CD4-positive, alpha-beta T cell treated with Interleukin-2 at 100 ng/mL for 4 hours (primary cell): ENCODE results near the gene SMOC2.

Source experiments
- DNase-seq: peaks from one replicate; pipeline ENCODE4 v3.0.0-alpha.2; 2020; ENCODE audit warnings: low spot score

SMOC2 gene, protein sequence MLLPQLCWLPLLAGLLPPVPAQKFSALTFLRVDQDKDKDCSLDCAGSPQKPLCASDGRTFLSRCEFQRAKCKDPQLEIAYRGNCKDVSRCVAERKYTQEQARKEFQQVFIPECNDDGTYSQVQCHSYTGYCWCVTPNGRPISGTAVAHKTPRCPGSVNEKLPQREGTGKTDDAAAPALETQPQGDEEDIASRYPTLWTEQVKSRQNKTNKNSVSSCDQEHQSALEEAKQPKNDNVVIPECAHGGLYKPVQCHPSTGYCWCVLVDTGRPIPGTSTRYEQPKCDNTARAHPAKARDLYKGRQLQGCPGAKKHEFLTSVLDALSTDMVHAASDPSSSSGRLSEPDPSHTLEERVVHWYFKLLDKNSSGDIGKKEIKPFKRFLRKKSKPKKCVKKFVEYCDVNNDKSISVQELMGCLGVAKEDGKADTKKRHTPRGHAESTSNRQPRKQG

DNA sequence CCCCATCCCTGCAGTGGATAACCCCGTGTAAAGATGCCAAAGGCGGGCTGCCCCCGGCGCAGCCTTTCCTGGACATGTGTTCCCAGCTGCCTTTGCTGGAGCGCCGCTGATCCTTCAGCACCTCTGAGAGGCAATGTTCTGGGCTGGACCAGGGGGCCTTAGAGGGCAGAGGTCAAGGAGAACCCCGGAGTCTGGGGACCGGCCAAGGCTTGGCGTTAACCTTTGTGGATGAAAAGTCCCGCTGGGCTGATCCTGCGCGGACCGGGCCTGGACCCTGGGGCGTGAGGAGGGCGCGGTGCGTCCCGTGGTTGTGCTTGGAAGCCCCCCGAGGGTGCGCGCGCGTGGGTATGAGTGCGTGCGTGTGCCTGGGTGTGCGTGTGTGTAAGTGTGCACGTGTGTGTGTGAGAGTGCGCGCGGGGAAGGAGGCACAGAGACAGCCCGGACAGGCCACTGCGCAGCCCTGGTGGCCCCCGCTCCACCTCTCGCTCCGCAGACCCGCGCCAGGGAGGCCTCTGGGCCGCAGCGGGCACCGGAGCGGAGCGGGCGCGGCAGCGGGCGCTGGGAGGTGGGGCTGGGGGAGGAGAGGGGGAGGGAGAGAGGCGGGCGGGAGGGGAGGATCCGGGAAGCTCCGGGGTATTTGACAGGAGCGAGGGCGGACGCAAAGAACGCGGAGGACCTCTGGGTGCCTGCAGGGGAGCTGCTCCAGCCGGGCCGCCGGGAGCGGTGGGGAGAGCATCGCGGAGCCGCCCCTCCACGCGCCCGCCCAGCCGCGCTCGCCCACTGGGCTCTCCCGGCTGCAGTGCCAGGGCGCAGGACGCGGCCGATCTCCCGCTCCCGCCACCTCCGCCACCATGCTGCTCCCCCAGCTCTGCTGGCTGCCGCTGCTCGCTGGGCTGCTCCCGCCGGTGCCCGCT, at the start of gene SMOC2:
Gene SMOC2, plus strand, starts transcription at position 665 of the 914 bp plus-strand sequence. Its CDS starts 187 bp downstream, at position 852.
- no peak for DNase-seq

DNA sequence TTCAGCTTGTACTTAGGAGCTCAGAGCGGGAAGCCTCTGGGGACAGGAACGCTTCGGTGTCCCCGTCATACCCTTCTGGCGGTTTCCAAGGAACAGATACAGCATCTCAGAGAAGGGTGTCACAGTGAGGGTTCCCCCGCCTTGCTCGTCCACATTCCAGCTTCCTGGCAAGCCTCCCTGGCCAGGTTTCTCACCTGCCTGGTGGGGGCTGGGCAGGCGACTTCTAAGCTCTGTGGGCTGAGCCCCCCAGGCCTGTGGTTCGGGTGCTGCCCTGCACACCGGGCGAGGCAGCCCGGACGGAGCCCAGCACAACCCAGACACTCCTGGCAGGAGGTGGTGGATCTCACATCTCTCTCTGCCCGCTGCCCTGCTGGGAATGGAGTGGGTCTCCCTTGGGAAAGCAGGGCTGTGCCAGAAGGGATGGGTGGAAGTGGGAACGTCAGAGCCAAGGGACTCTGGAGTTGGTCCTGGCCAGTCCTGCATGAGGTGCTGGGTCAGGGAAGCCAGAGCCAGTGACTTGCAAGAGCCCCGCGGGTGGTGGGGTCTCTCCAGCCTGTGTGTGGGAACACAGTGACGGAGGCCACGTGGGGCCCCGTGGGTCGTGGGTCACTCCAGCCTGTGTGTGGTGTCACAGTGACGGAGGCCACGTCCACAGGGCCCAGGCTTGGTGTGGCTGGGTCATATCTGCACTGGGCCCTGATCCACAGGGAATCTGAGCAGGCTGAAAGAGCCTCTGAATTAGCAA, 47.7 kb upstream of the SMOC2 start:
- no peak for DNase-seq

GRCh38 chr6:168394606-168395005, 46.4 kb upstream of the SMOC2 start:
- no peak for DNase-seq

GRCh38 chr6:168395983-168396382, 45.0 kb upstream of the SMOC2 start:
- DNase-seq: no peak

DNA sequence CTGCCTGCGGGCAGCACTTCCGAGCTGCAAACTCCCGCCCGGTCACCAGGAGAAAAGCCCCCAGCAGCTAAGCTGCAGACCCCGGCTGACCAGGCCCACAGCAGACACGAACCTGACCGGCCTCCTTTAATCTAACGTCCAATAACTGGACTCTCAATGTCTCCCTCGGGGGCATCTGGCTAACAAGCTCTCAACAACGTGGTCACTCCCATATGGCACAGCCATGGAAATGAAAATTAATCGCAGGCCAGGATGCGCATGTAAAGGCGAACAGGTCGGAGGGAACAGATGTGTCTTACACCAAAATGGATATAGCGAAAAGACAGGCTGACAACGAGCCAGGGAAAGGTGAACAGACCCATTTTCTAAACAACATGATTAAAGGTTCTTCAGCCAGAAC, 44.4 kb upstream of the SMOC2 start:
- no peak for DNase-seq

- DNase-seq: no peak
Observed at GRCh38 chr6:168397012-168397411, 44.0 kb upstream of the SMOC2 start.

GRCh38 chr6:168400037-168400436, 40.9 kb upstream of the SMOC2 start:
- DNase-seq: no peak

DNA sequence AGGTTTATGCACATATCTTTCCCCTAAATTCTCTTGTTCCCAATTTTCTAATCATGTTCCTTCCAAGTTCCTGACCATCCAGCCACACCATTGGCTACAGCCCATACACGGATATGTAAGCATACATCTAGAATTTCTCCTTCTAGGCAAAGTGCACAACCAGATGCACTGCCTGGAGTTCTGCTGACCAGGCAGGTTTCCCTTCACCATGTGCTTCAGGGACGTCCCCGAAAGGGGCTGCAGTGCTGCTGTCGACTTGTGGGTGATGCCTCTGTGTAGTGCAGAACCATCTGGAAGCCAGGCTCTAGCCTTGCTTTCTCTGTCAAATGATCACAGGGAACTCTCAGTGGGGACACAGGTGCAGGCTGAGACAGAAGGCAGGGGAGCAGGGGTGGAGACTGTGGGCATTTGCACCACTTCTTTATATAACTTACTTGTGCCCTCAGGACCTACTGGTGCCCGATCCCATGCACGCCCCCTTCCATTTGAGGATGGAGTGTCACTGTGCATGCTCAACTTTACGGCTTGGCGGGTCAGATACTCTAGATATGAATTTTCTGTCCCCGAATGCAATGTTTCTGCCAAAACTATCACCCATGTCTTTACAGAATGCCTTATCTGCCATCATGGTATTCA, 37.5 kb upstream of the SMOC2 start:
- DNase-seq: no peak

DNA sequence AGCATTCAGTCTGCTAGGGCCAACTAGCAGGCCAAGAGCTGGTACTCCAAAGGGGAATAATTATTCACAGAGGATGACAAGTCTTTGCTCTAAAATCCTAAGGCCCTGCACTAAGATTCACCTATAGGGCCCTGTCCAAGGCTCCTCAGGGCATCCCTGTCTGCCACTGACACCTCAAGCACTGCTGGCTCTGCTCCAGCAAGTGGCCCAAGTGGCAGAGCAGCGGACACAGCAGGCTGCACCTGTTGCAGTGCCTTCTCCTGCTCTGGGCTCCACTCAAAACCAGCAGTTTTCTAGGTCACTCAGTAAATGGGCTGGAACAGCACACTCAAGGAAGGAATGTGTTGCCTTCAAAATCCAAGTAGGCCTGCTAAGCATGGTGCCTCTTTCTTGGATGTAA, 36.4 kb upstream of the SMOC2 start:
- DNase-seq: no peak

DNA sequence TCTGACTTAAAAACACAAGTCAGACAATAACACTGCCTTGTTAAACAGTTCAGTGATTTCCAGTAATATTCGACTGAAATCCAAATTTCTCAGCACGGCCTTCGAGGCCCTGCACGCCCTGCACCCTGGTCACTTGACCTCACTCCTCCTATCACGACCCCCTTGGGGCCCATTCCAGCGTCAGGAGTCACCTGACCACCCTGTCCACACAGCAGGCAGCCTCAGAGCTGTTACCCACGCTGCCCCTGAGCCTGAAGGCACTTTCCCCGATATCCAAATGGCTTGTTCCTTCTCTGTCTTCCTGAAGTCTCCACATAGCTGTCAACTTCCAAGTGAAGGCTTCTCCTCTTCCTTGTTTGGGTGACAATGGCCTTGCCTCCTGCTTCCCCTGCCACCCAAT, 33.1 kb upstream of the SMOC2 start:
- no peak for DNase-seq

DNA sequence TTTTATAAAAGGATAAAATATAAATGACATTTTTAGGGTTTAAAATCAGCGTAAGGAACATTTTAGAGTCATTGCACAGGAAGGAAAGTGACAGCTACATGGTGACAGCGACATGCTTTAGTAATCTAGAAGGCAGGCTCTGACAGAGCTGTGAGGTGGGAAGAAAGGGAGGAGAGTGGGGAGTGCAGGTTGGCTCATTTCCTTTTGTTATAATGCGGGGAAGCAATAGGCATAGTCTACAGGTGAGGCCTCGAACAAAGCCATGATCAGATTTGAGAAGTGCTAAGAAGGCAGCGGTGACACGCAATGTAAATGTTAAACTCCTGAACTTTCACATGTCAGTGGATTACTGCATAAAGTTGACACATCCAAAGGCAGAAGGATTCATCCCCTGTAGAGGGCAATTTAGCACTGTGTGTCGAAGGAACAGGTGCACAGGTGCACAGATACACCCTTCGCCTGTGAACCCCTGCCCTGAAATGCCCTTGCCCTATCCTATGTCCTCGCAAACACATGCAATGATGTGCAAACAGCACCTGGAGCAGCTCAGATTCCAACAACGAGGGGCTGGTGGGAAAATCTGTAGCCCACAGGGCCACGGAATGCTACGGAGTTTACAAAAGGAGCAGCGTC, 32.4 kb upstream of the SMOC2 start:
- no peak for DNase-seq

- DNase-seq: no peak
Observed at GRCh38 chr6:168410035-168410434, 30.9 kb upstream of the SMOC2 start.

GRCh38 chr6:168410554-168411011, 30.4 kb upstream of the SMOC2 start:
- no peak for DNase-seq

- no peak for DNase-seq
Observed at GRCh38 chr6:168411130-168411529, 29.9 kb upstream of the SMOC2 start.

GRCh38 chr6:168411793-168412192, 29.2 kb upstream of the SMOC2 start:
- DNase-seq: no peak

- no peak for DNase-seq
Observed at GRCh38 chr6:168412456-168412855, 28.5 kb upstream of the SMOC2 start.

- no peak for DNase-seq
Observed at GRCh38 chr6:168413018-168413720, 27.8 kb upstream of the SMOC2 start.

DNA sequence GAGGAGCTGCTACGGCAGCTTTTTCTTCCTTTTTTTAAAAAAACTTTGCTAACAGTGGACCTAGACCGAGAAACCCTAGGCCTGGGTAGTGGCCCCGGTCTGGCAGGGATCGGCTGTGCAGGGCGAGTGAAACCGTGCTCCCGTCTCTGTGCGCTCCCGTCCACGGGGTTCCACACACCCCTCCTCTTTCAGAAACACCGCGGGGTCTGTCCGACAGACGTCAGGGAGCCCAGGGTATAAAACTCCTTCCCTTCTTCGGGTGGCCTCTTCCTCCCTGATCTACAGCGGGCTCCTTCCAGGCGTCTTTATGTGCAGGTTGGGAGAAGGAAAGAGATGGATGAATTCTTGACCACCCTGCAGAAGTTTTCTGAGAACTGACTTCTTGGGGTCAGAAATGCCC, 27.1 kb upstream of the SMOC2 start:
- DNase-seq: no peak

DNA sequence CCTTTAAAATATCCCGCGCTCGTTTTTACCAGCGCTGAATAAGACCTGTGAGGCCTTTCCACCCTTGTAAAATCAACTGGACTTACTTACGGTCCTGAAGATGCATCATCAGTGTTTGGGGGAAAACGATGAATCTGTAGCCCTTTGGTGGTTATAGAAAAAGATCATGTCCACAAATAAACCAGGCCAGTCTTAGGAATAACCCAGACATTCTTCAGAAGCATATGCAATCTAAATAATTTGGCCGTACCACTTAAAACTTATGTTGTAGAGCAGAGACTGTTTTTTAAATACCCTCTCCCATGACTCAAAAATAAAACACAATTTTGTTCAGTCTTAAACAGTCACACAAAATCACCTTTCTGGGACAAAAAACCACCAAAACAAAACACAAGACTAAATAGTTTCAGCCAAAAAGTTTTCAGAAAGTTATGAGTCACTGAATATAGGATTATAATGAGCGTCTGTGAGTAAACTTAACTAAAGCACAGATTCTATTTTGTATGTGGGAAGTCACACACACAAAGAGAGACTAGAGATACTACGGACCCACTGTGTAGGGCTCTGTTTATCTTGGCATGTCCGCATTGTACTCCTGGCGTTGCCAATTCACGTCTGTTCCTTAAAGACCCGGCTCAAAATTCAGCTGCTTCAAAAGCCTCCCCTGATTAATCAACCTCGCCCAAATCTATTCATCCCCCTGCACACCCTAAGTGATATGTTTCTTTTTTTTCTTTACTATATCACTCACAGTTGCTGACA, 26.5 kb upstream of the SMOC2 start:
- DNase-seq: no peak
